Spleen (tissue), 11 donors: ENCODE results near the gene CENPH. TPM values are rescaled to one million over a fixed set of nuclear protein-coding genes. Genes with fewer than 3 reads are reported as not detected.

Experiments
- polyA plus RNA-seq, 3 donors: library from polyadenylated mRNA; stranded (reverse); fragments of 200-250 nt; gene quantifications; one replicate each; pipeline ENCODE4 v1.2.1, GENCODE V29; 2013
- small RNA-seq, 4 donors: library from RNA; depleted of rRNA; stranded (forward); fragments of <200 nt; gene quantifications; one replicate each; pipeline ENCODE3, GENCODE V24; 2016
- total RNA-seq, 7 donors: library from RNA; depleted of rRNA in 3 of 7; stranded (reverse); fragments of >200 nt in 3 of 7; fragmentation: NEBNext Ultra II Directional in 4 of 7; extraction: Animal tissue kit (Norgen Biotek cat#: 25700) in 4 of 7; gene quantifications; one replicate each; pipeline versions ENCODE4 v1.1.0 to v1.2.1, GENCODE V29; 2016 to 2021
- donor health status: healthy with polysubstance abuse.
- donor health status: DM: no; HTN: no; CAD: no; lungs with moderate emphysema.
- donor health status: DM: no; HTN: no; CAD: no.
- donor health status: Bipolar disorder and iron deficiency.
- donor health status: healthy.
- donor health status: DM: no; HTN: no; CAD: no.
- donor health status: DM: yes; HTN: yes; CAD: no.

Gene CENPH
- total and polyA plus RNA-seq, 10 donors: 4.7 to 15.6 (median 8.1) TPM

Small RNA genes lying within 50 kb of the gene (small RNA-seq; reads per million reads assigned to genes)
- 0 reads per million in 4 donors for gene SNORA50D

Other genes starting within 250 kb of the CENPH start
- 10 to 100 TPM; 30.3 to 53.4 (median 38.3) TPM for gene SLC30A5, start 95.6 kb upstream of the CENPH start, total RNA-seq
- gene SLC30A5, start 95.6 kb upstream of the CENPH start, polyA plus RNA-seq: 10 to 100 TPM; 24.3 to 30.6 (median 24.7) TPM
- 10 to 100 TPM in 4 of 7 donors, 1 to 10 TPM in 3; 4.5 to 22.6 (median 11.8) TPM for gene CCNB1, start 22.4 kb upstream of the CENPH start, total RNA-seq
- gene CCNB1, start 22.4 kb upstream of the CENPH start, polyA plus RNA-seq: 10 to 100 TPM in 2 of 3 donors, 1 to 10 TPM in 1; 3.7 to 22.6 (median 10.6) TPM
- 10 to 100 TPM; 12.9 to 21.9 (median 17.2) TPM for gene CDK7, start 45.3 kb downstream of the CENPH start, total RNA-seq
- 10 to 100 TPM; 17.4 to 19.0 (median 18.7) TPM for gene CDK7, start 45.3 kb downstream of the CENPH start, polyA plus RNA-seq
- 10 to 100 TPM in 5 of 7 donors, 1 to 10 TPM in 2; 9.5 to 18.6 (median 11.0) TPM for gene CCDC125, start 143.2 kb downstream of the CENPH start, total RNA-seq
- 1 to 10 TPM; 2.2 to 3.9 (median 2.5) TPM for gene CCDC125, start 143.2 kb downstream of the CENPH start, polyA plus RNA-seq
- 10 to 100 TPM; 16.9 to 31.7 (median 24.0) TPM for gene AK6, start 179.9 kb downstream of the CENPH start, total RNA-seq
- gene AK6, start 179.9 kb downstream of the CENPH start, polyA plus RNA-seq: 10 to 100 TPM; 28.1 to 39.7 (median 30.6) TPM
- gene TAF9, start 179.9 kb downstream of the CENPH start, total RNA-seq: 10 to 100 TPM; 33.5 to 38.9 (median 36.2) TPM
- 10 to 100 TPM; 51.5 to 61.6 (median 60.1) TPM for gene TAF9, start 179.9 kb downstream of the CENPH start, polyA plus RNA-seq
- gene RAD17, start 180.2 kb downstream of the CENPH start, total RNA-seq: 10 to 100 TPM; 15.2 to 28.5 (median 21.4) TPM
- gene RAD17, start 180.2 kb downstream of the CENPH start, polyA plus RNA-seq: 10 to 100 TPM; 13.0 to 16.9 (median 15.2) TPM
- 1 to 10 TPM in 4 of 7 donors, under 1 TPM in 3; 0.26 to 1.9 (median 1.1) TPM for gene MARVELD2, start 225.5 kb downstream of the CENPH start, total RNA-seq
- under 1 TPM; 0.02 to 0.13 (median 0.12) TPM for gene MARVELD2, start 225.5 kb downstream of the CENPH start, polyA plus RNA-seq